ENCODE measurements around the gene NID1. TPM values are rescaled to one million over a fixed set of nuclear protein-coding genes. Genes with fewer than 3 reads are reported as not detected.
A peak's percentile ranks its signal among the peaks of the same experiment; 100 is the strongest.

NID1 gene
- total RNA-seq, 2 donors from 2014 or later: 28.5 to 58.0 TPM

- Histone ChIP-seq H3K27me3 (no peaks in the 10 kb centered on the region), H3K9me3 (no peaks in the 10 kb centered on the region), H3K27ac (no peak overlapping the region), H3K36me3 (replicated peaks in 1 of 2; ENCODE audit: insufficient read depth in 1 of 2, low read depth in 2 of 2) (no peaks in the 10 kb centered on the region), H3K4me3 (no peak overlapping the region), H3K4me1 (no peaks in the 10 kb centered on the region)
- DNase-seq: no peak
- intact Hi-C loops (cut with DNase I): no loop called here
- ATAC-seq: no peak
- TF ChIP-seq, protein P1, sequence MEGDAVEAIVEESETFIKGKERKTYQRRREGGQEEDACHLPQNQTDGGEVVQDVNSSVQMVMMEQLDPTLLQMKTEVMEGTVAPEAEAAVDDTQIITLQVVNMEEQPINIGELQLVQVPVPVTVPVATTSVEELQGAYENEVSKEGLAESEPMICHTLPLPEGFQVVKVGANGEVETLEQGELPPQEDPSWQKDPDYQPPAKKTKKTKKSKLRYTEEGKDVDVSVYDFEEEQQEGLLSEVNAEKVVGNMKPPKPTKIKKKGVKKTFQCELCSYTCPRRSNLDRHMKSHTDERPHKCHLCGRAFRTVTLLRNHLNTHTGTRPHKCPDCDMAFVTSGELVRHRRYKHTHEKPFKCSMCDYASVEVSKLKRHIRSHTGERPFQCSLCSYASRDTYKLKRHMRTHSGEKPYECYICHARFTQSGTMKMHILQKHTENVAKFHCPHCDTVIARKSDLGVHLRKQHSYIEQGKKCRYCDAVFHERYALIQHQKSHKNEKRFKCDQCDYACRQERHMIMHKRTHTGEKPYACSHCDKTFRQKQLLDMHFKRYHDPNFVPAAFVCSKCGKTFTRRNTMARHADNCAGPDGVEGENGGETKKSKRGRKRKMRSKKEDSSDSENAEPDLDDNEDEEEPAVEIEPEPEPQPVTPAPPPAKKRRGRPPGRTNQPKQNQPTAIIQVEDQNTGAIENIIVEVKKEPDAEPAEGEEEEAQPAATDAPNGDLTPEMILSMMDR (IDR thresholded peaks at IDR 0.05): no peak
- no peak for TF ChIP-seq POLR2A (IDR thresholded peaks at IDR 0.05)
- WGBS, 2 donors: 80 to 87% methylated on average over 8 to 15 of the region's 17 CpGs
Observed at GRCh38 chr1:236041631-236042618, 23.0 kb downstream of the NID1 start.

GRCh38 chr1:236039740-236040685 is 24.9 kb downstream of the NID1 start:
- ATAC-seq (peak; percentile 38), DNase-seq (peak in 1 of 4 donors; percentile 42)
- H3K4me3 ChIP-seq: no peak overlapping the region
- 62 to 64% methylated on average over 13 of the region's 13 CpGs for WGBS, 2 donors
- no peak for TF ChIP-seq POLR2A (IDR thresholded peaks at IDR 0.05)
- TF ChIP-seq, protein P1 (IDR thresholded peaks at IDR 0.05): no peak
- H3K27ac ChIP-seq: no peak overlapping the region
- no peaks in the 10 kb centered on the region for H3K27me3 ChIP-seq
- intact Hi-C loops (cut with DNase I): no loop called here
- H3K36me3 ChIP-seq (replicated peaks in 1 of 2; ENCODE audit: insufficient read depth in 1 of 2, low read depth in 2 of 2): no peaks in the 10 kb centered on the region
- H3K4me1 ChIP-seq: no peaks in the 10 kb centered on the region
- no peaks in the 10 kb centered on the region for H3K9me3 ChIP-seq

GRCh38 chr1:236038034-236038433 is 26.9 kb downstream of the NID1 start:
- Histone ChIP-seq H3K4me3 (no peak overlapping the region), H3K27ac (no peak overlapping the region), H3K36me3 (replicated peaks in 1 of 2; ENCODE audit: insufficient read depth in 1 of 2, low read depth in 2 of 2) (no peaks in the 10 kb centered on the region), H3K9me3 (no peaks in the 10 kb centered on the region), H3K27me3 (no peaks in the 10 kb centered on the region), H3K4me1 (no peaks in the 10 kb centered on the region)
- no peak for DNase-seq
- 92 to 94% methylated on average over 14 to 15 of the region's 15 CpGs for WGBS, 2 donors
- TF ChIP-seq POLR2A (IDR thresholded peaks at IDR 0.05): no peak
- intact Hi-C loops (cut with DNase I): no loop called here
- ATAC-seq: no peak

GRCh38 chr1:236035681-236036101 is 29.2 kb downstream of the NID1 start:
- no peak for DNase-seq
- Histone ChIP-seq H3K4me1 (no peaks in the 10 kb centered on the region), H3K36me3 (replicated peaks in 1 of 2; ENCODE audit: insufficient read depth in 1 of 2, low read depth in 2 of 2) (no peaks in the 10 kb centered on the region), H3K4me3 (no peak overlapping the region), H3K27ac (no peak overlapping the region), H3K27me3 (no peaks in the 10 kb centered on the region), H3K9me3 (no peaks in the 10 kb centered on the region)
- TF ChIP-seq, protein P1 (IDR thresholded peaks at IDR 0.05): no peak
- TF ChIP-seq POLR2A (IDR thresholded peaks at IDR 0.05): no peak
- WGBS, 2 donors: 75 to 92% methylated on average over 8 of the region's 8 CpGs
- intact Hi-C loops (cut with DNase I): no loop called here
- ATAC-seq: no peak

GRCh38 chr1:236033336-236033735 is 31.6 kb downstream of the NID1 start:
- TF ChIP-seq, protein P1 (IDR thresholded peaks at IDR 0.05): no peak
- no peak for TF ChIP-seq POLR2A (IDR thresholded peaks at IDR 0.05)
- Histone ChIP-seq H3K4me1 (no peaks in the 10 kb centered on the region), H3K36me3 (replicated peaks in 1 of 2; ENCODE audit: insufficient read depth in 1 of 2, low read depth in 2 of 2) (no peaks in the 10 kb centered on the region), H3K27ac (no peak overlapping the region), H3K27me3 (no peaks in the 10 kb centered on the region), H3K9me3 (no peaks in the 10 kb centered on the region), H3K4me3 (no peak overlapping the region)
- WGBS, 2 donors: 73 to 80% methylated on average over 4 of the region's 4 CpGs
- DNase-seq (no peak), ATAC-seq (no peak)
- intact Hi-C loops (cut with DNase I): no loop called here
